GM21786 (cell line): ENCODE results near the gene KRT82.

ENCODE experiments used
- ATAC-seq: cut with Tn5 transposase; IDR thresholded peaks from one replicate; pipeline ENCODE4 v1.9.1; 2021; ENCODE audit not compliant: unreplicated experiment

The KRT82 gene

GRCh38 chr12:52362118-52362726, 43.9 kb downstream of the KRT82 start:
- no peak for ATAC-seq

- ATAC-seq = no peak
Observed at GRCh38 chr12:52361553-52361952, 44.6 kb downstream of the KRT82 start.

- no peak for ATAC-seq
Observed at GRCh38 chr12:52360663-52361271, 45.4 kb downstream of the KRT82 start.

GRCh38 chr12:52360106-52360662, 46.0 kb downstream of the KRT82 start:
- no peak for ATAC-seq

- no peak for ATAC-seq
Observed at GRCh38 chr12:52359621-52360061, 46.5 kb downstream of the KRT82 start.

- ATAC-seq = peak; percentile 91
Observed at GRCh38 chr12:52358575-52359350, 47.4 kb downstream of the KRT82 start.

- no peak for ATAC-seq
Observed at GRCh38 chr12:52356762-52357580, 49.2 kb downstream of the KRT82 start.

- ATAC-seq = no peak
Observed at GRCh38 chr12:52356031-52356761, 49.9 kb downstream of the KRT82 start.

- no peak for ATAC-seq
Observed at GRCh38 chr12:52355176-52355575, 51.0 kb downstream of the KRT82 start.

- no peak for ATAC-seq
Observed at GRCh38 chr12:52354200-52354599, 51.9 kb downstream of the KRT82 start.

GRCh38 chr12:52353766-52354165, 52.4 kb downstream of the KRT82 start:
- ATAC-seq = no peak

GRCh38 chr12:52352951-52353350, 53.2 kb downstream of the KRT82 start:
- no peak for ATAC-seq

GRCh38 chr12:52351196-52352059, 54.7 kb downstream of the KRT82 start:
- ATAC-seq = no peak

- no peak for ATAC-seq
Observed at GRCh38 chr12:52350786-52351185, 55.3 kb downstream of the KRT82 start.

GRCh38 chr12:52350021-52350620, 56.0 kb downstream of the KRT82 start:
- no peak for ATAC-seq

GRCh38 chr12:52349196-52349595, 56.9 kb downstream of the KRT82 start:
- no peak for ATAC-seq

GRCh38 chr12:52347551-52348510, 58.3 kb downstream of the KRT82 start:
- no peak for ATAC-seq

- ATAC-seq = no peak
Observed at GRCh38 chr12:52347016-52347415, 59.1 kb downstream of the KRT82 start.
